H1 (cell line): Measurements from ENCODE around the gene AVPI1.

ENCODE experiments used
- ASH2L ChIP-seq: fragments of 200-600, 300-600 bp; sonication (generic); IDR thresholded peaks from one replicate; pipeline ENCODE4 v1.7.1; 2017; ENCODE audit warnings: low read length
- BCL11A ChIP-seq, 2 experiments: IDR thresholded peaks; one replicate each; pipeline ENCODE4 v1.6.1; 2011; ENCODE audit warnings: low read depth in 2 of 2, low read length in 2 of 2, mild to moderate bottlenecking in 2 of 2
- CHD1 ChIP-seq: IDR thresholded peaks from 2 replicates; pipeline ENCODE4 v1.6.1; 2012; ENCODE audit warnings: low read depth, low read length, improper control_type of control experiment
- CHD2 ChIP-seq: IDR thresholded peaks from 2 replicates; pipeline ENCODE4 v1.6.1; 2012; ENCODE audit warnings: low read length, improper control_type of control experiment
- CTCF ChIP-seq, 3 experiments: IDR thresholded peaks; 1 replicate in 2 of 3; 2 replicates in 1 of 3; pipeline versions ENCODE4 v1.5.1 to v1.6.1; 2011; ENCODE audit warnings: low read length in 3 of 3, mild to moderate bottlenecking in 3 of 3, inconsistent platforms in 2 of 3, low read depth in 1 of 3, moderate library complexity in 1 of 3; ENCODE audit not compliant: insufficient read depth in 1 of 3; ENCODE audit errors: control extremely low read depth in 1 of 3
- EP300 ChIP-seq, 2 experiments: IDR thresholded peaks; 1 replicate in 1 of 2; 2 replicates in 1 of 2; pipeline ENCODE4 v1.6.1; 2011 to 2012; ENCODE audit warnings: low read depth in 2 of 2, low read length in 2 of 2, mild to moderate bottlenecking in 2 of 2, borderline replicate concordance in 1 of 2, inconsistent platforms in 1 of 2, moderate library complexity in 1 of 2
- EZH2 ChIP-seq: fragments of 200-600 bp; sonication (generic); IDR thresholded peaks from 2 replicates; pipeline ENCODE4 v1.7.1; 2012; ENCODE audit warnings: low read depth, mild to moderate bottlenecking, moderate library complexity, low read length, inconsistent platforms; ENCODE audit not compliant: severe bottlenecking
- JUN ChIP-seq: IDR thresholded peaks from 2 replicates; pipeline ENCODE4 v1.6.1; 2011; ENCODE audit warnings: low read depth, mild to moderate bottlenecking, improper control_type of control experiment, low read length
- MAFK ChIP-seq: IDR thresholded peaks from 2 replicates; pipeline ENCODE4 v1.6.1; 2012; ENCODE audit warnings: low read depth, mild to moderate bottlenecking, improper control_type of control experiment, low read length
- NRF1 ChIP-seq: IDR thresholded peaks from 2 replicates; pipeline ENCODE4 v1.6.1; 2011; ENCODE audit warnings: mild to moderate bottlenecking, low read depth, low read length, improper control_type of control experiment
- POLR2A ChIP-seq, 2 experiments: IDR thresholded peaks; 1 replicate in 1 of 2; 2 replicates in 1 of 2; pipeline ENCODE4 v1.6.1; 2011; ENCODE audit warnings: low read depth in 2 of 2, low read length in 2 of 2, mild to moderate bottlenecking in 2 of 2; ENCODE audit errors: control extremely low read depth in 1 of 2
- SUZ12 ChIP-seq: fragments of 200-600 bp; sonication (generic); IDR thresholded peaks from 2 replicates; pipeline ENCODE4 v1.6.1; 2012; ENCODE audit warnings: mild to moderate bottlenecking, inconsistent platforms, low read length, moderate library complexity, mixed read lengths
- TAF1 ChIP-seq: IDR thresholded peaks from 2 replicates; pipeline ENCODE4 v1.6.1; 2011; ENCODE audit warnings: mild to moderate bottlenecking, low read depth, low read length

- no peak for TF ChIP-seq CHD1
- TF ChIP-seq ASH2L, result no peak
- no peak for TF ChIP-seq EZH2
- TF ChIP-seq SUZ12, result no peak
- TF ChIP-seq CTCF (IDR thresholded peaks at IDR 0.05; ENCODE audit: control extremely low read depth in 1 of 3, insufficient read depth in 1 of 3, low read depth in 1 of 3, low read length in 3 of 3), result no peak
- TF ChIP-seq EP300 (IDR thresholded peaks at IDR 0.05; ENCODE audit: borderline replicate concordance in 1 of 2, low read depth in 2 of 2, low read length in 2 of 2), result no peak
- TF ChIP-seq MAFK, result no peak
- TF ChIP-seq TAF1, result no peak
- TF ChIP-seq NRF1, result no peak
- TF ChIP-seq POLR2A (IDR thresholded peaks at IDR 0.05; ENCODE audit: control extremely low read depth in 1 of 2, low read depth in 2 of 2, low read length in 2 of 2), result no peak
- TF ChIP-seq BCL11A (IDR thresholded peaks at IDR 0.05; ENCODE audit: low read depth in 2 of 2, low read length in 2 of 2), result no peak
- no peak for TF ChIP-seq CHD2
- TF ChIP-seq JUN, result no peak
Measured at GRCh38 chr10:97667463-97667862, 19.6 kb downstream of the AVPI1 start.
